Suprapubic skin (tissue), 4 donors: ENCODE results near the gene SEC61A2.

ENCODE experiments used
- EP300 ChIP-seq: sonication (generic); formaldehyde crosslinking; IDR thresholded peaks from one replicate; pipeline ENCODE4 v1.6.1; 2017; ENCODE audit warnings: antibody characterized with exemption
- POLR2A ChIP-seq, 2 donors: fragments of 450-650 bp; IDR thresholded peaks; one replicate each; pipeline ENCODE4 v1.6.1; 2017; ENCODE audit warnings: antibody characterized with exemption in 2 of 2, mild to moderate bottlenecking in 2 of 2, moderate library complexity in 2 of 2
- POLR2AphosphoS5 ChIP-seq, 3 donors: sonication (generic); formaldehyde crosslinking; IDR thresholded peaks; one replicate each; pipeline ENCODE4 v1.6.1; 2017; ENCODE audit warnings: antibody characterized with exemption in 3 of 3
- TF ChIP-seq, protein P1 (sequence below), 2 donors: fragments of 200-600 bp in 1 of 2; fragments of 450-650 bp in 1 of 2; sonication (generic) in 1 of 2; IDR thresholded peaks; one replicate each; pipeline ENCODE4 v1.5.1; 2016 to 2019; ENCODE audit warnings: antibody characterized with exemption in 2 of 2, mild to moderate bottlenecking in 1 of 2, moderate library complexity in 1 of 2

DNA sequence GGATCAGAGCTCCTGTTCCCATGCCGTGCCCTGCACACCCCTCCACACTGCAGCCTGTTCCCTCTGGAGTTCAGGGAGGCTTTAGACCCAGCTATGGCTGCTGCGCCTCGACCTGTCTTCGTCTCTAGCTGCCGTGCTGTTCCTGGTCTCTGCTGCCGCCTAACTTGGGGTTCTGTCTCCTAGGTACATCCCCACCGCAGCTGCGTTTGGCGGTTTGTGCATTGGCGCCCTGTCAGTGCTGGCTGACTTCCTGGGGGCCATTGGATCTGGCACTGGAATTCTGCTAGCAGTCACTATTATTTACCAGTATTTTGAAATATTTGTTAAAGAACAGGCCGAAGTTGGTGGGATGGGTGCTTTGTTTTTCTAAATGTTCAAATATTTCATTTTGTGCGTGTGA is 34.6 kb downstream of the SEC61A2 start:
- TF ChIP-seq POLR2AphosphoS5 (IDR thresholded peaks at IDR 0.05): no peak
- TF ChIP-seq, protein P1, sequence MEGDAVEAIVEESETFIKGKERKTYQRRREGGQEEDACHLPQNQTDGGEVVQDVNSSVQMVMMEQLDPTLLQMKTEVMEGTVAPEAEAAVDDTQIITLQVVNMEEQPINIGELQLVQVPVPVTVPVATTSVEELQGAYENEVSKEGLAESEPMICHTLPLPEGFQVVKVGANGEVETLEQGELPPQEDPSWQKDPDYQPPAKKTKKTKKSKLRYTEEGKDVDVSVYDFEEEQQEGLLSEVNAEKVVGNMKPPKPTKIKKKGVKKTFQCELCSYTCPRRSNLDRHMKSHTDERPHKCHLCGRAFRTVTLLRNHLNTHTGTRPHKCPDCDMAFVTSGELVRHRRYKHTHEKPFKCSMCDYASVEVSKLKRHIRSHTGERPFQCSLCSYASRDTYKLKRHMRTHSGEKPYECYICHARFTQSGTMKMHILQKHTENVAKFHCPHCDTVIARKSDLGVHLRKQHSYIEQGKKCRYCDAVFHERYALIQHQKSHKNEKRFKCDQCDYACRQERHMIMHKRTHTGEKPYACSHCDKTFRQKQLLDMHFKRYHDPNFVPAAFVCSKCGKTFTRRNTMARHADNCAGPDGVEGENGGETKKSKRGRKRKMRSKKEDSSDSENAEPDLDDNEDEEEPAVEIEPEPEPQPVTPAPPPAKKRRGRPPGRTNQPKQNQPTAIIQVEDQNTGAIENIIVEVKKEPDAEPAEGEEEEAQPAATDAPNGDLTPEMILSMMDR (IDR thresholded peaks at IDR 0.05): no peak
- no peak for TF ChIP-seq POLR2A (IDR thresholded peaks at IDR 0.05)
- TF ChIP-seq EP300: no peak
